Measurements from ENCODE around the gene B4GAT1. TPM values are rescaled to one million over a fixed set of nuclear protein-coding genes. Genes with fewer than 3 reads are reported as not detected.

The B4GAT1 gene
- total and polyA plus RNA-seq, 8 donors = 3.5 to 22.3 (median 17.4) TPM

GRCh38 chr11:66373265-66373664, 25.8 kb upstream of the B4GAT1 start:
- Histone ChIP-seq H3K27ac (no peak overlapping the region), H3K4me3 (no peak overlapping the region), H3K9me3 (no peaks in the 10 kb centered on the region), H3K4me1 (peaks cover 17 to 42% (median 30%) of the 10 kb centered on the region in 4 donors), H3K36me3 (no peaks in the 10 kb centered on the region), H3K27me3 (peaks cover 6 to 56% (median 11%) of the 10 kb centered on the region in 3 donors)
- intact Hi-C loops (cut with DNase I; ENCODE audit: low total_unique reads) = no loop called here
- TF ChIP-seq, protein P1, sequence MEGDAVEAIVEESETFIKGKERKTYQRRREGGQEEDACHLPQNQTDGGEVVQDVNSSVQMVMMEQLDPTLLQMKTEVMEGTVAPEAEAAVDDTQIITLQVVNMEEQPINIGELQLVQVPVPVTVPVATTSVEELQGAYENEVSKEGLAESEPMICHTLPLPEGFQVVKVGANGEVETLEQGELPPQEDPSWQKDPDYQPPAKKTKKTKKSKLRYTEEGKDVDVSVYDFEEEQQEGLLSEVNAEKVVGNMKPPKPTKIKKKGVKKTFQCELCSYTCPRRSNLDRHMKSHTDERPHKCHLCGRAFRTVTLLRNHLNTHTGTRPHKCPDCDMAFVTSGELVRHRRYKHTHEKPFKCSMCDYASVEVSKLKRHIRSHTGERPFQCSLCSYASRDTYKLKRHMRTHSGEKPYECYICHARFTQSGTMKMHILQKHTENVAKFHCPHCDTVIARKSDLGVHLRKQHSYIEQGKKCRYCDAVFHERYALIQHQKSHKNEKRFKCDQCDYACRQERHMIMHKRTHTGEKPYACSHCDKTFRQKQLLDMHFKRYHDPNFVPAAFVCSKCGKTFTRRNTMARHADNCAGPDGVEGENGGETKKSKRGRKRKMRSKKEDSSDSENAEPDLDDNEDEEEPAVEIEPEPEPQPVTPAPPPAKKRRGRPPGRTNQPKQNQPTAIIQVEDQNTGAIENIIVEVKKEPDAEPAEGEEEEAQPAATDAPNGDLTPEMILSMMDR (IDR thresholded peaks at IDR 0.05) = no peak
- TF ChIP-seq POLR2A (IDR thresholded peaks at IDR 0.05) = no peak
- no peak for TF ChIP-seq EP300 (IDR thresholded peaks at IDR 0.05)
- TF ChIP-seq POLR2AphosphoS5 (IDR thresholded peaks at IDR 0.05) = no peak
- DNase-seq = peak in 1 of 2 donors; percentile 9
- 50 to 56% (median 55%) methylated on average over 5 of the region's 5 CpGs for WGBS, 5 donors

GRCh38 chr11:66371627-66372415, 24.4 kb upstream of the B4GAT1 start, which contains the start of gene SLC29A2:
Gene SLC29A2, minus strand, starts transcription at chr11:66371760. Its CDS starts 169 bp downstream, at chr11:66371591.
- Histone ChIP-seq H3K4me3 (peak within 1 kb of the TSS; percentile 68 to 83 (median 74)), H3K36me3 (no peaks in the 10 kb centered on the region), H3K4me1 (peaks cover 17 to 42% (median 30%) of the 10 kb centered on the region in 4 donors), H3K9me3 (no peaks in the 10 kb centered on the region), H3K27me3 (peaks cover 6 to 48% (median 11%) of the 10 kb centered on the region in 3 donors), H3K27ac (peak within 1 kb of the TSS; percentile 84 to 93 (median 86))
- DNase-seq = peak; percentile 88 to 96
- intact Hi-C loops (cut with DNase I; ENCODE audit: low total_unique reads) = no loop called here
- 0 to 2% (median 1%) methylated on average over 30 to 72 of the region's 72 CpGs for WGBS, 5 donors
- TF ChIP-seq POLR2A (IDR thresholded peaks at IDR 0.05) (no peak), EP300 (IDR thresholded peaks at IDR 0.05) (no peak), POLR2AphosphoS5 (IDR thresholded peaks at IDR 0.05) (no peak)
- TF ChIP-seq, protein P1 (IDR thresholded peaks at IDR 0.05) = no peak

- TF ChIP-seq POLR2AphosphoS5 (IDR thresholded peaks at IDR 0.05) = no peak
- TF ChIP-seq POLR2A (IDR thresholded peaks at IDR 0.05) = no peak
- TF ChIP-seq, protein P1 (IDR thresholded peaks at IDR 0.05) = no peak
- TF ChIP-seq EP300 (IDR thresholded peaks at IDR 0.05) = no peak
- H3K4me1 ChIP-seq = peaks cover 17 to 42% (median 30%) of the 10 kb centered on the region in 4 donors
- intact Hi-C loops (cut with DNase I; ENCODE audit: low total_unique reads) = no loop called here
- H3K36me3 ChIP-seq = no peaks in the 10 kb centered on the region
- H3K27ac ChIP-seq = peak overlapping the region in 1 of 5 donors; percentile 13
- no peaks in the 10 kb centered on the region for H3K9me3 ChIP-seq
- DNase-seq = peak in 1 of 2 donors; percentile 3
- WGBS, 5 donors = 73 to 87% (median 76%) methylated on average over 22 to 25 of the region's 25 CpGs
- H3K27me3 ChIP-seq = peaks cover 6 to 36% (median 11%) of the 10 kb centered on the region in 3 donors
- no peak overlapping the region for H3K4me3 ChIP-seq
Measured at GRCh38 chr11:66369073-66369894, 21.9 kb upstream of the B4GAT1 start.

DNA sequence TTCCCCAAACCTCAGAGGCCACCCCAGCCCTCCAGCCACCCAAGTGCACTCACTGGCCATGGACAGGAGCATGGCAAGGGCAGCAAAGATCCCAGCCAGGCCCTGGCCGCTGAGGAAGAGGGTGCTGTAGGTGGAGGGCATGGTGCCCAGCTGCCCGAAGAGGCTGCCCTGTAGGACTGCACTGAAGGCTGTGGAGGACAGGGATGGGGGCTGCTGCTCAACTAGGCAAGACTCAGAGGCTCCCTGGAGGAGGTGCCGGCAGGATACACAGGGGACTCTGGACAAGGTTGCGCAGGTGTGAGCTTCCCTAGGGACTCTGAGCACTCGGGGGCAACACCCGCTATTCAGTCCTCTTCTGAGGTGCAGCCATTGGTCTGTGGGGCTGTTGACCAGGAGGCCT, 21.1 kb upstream of the B4GAT1 start:
- Histone ChIP-seq H3K27ac (no peak overlapping the region), H3K27me3 (peaks cover 6 to 28% (median 11%) of the 10 kb centered on the region in 3 donors), H3K4me1 (peaks cover 17 to 44% (median 33%) of the 10 kb centered on the region in 4 donors), H3K9me3 (no peaks in the 10 kb centered on the region), H3K36me3 (no peaks in the 10 kb centered on the region), H3K4me3 (no peak overlapping the region)
- intact Hi-C loops (cut with DNase I; ENCODE audit: low total_unique reads) = no loop called here
- no peak for TF ChIP-seq POLR2A (IDR thresholded peaks at IDR 0.05)
- TF ChIP-seq POLR2AphosphoS5 (IDR thresholded peaks at IDR 0.05) = no peak
- TF ChIP-seq, protein P1 (IDR thresholded peaks at IDR 0.05) = no peak
- TF ChIP-seq EP300 (IDR thresholded peaks at IDR 0.05) = no peak
- peak in 1 of 2 donors; percentile 4 for DNase-seq
- 77 to 89% (median 84%) methylated on average over 6 of the region's 6 CpGs for WGBS, 5 donors

All from stomach (tissue), 9 donors.